ENCODE data around the gene CLCN3. TPM values are rescaled to one million over a fixed set of nuclear protein-coding genes. Genes with fewer than 3 reads are reported as not detected.

Gene CLCN3
- total RNA-seq, 1 donor from 2014 or later: 34.7 TPM

DNA sequence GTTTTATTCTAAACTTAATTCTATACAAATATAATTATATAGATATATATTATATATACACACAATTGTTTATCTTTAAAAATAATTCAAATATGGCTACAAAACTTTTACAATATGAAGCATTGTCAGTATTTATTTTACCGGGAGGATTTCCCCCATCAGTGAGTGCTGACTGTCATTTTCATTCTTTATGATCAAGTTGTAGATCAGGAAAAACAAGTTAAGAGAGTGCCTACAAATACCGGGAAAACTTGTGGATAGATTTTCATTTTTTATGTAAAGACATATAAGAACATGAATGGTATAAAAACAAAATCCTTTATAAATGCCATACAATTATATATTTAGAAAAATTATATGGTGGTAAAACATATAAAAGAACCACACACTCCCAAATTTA lies 37.8 kb downstream of the CLCN3 start:
- Mint-ChIP-seq H3K27me3 (ENCODE audit: low read depth) (no peaks in the 10 kb centered on the region), H3K9me3 (ENCODE audit: low read depth) (no peaks in the 10 kb centered on the region), H3K4me3 (ENCODE audit: unreplicated experiment) (no peak overlapping the region), H3K27ac (ENCODE audit: unreplicated experiment) (peak overlapping the region; percentile 99), H3K4me1 (ENCODE audit: low read depth) (peaks cover 26% of the 10 kb centered on the region), H3K36me3 (ENCODE audit: low read depth) (no peaks in the 10 kb centered on the region)
- DNase-seq (ENCODE audit: low spot score): no peak
- no peak for TF ChIP-seq CTCF (IDR thresholded peaks at IDR 0.05)

- H3K9me3 Mint-ChIP-seq (ENCODE audit: low read depth): no peaks in the 10 kb centered on the region
- no peaks in the 10 kb centered on the region for H3K36me3 Mint-ChIP-seq (ENCODE audit: low read depth)
- peaks cover 32% of the 10 kb centered on the region for H3K4me1 Mint-ChIP-seq (ENCODE audit: low read depth)
- H3K4me3 Mint-ChIP-seq (ENCODE audit: unreplicated experiment): peak overlapping the region; percentile 77
- no peak for DNase-seq (ENCODE audit: low spot score)
- TF ChIP-seq CTCF (IDR thresholded peaks at IDR 0.05): no peak
- H3K27me3 Mint-ChIP-seq (ENCODE audit: low read depth): no peaks in the 10 kb centered on the region
- H3K27ac Mint-ChIP-seq (ENCODE audit: unreplicated experiment): peak overlapping the region; percentile 99
These were observed 38.8 kb downstream of the CLCN3 start for GRCh38 chr4:169658975-169659715.

- TF ChIP-seq CTCF (IDR thresholded peaks at IDR 0.05): no peak
- no peak for DNase-seq (ENCODE audit: low spot score)
- no peaks in the 10 kb centered on the region for H3K36me3 Mint-ChIP-seq (ENCODE audit: low read depth)
- no peaks in the 10 kb centered on the region for H3K9me3 Mint-ChIP-seq (ENCODE audit: low read depth)
- no peaks in the 10 kb centered on the region for H3K27me3 Mint-ChIP-seq (ENCODE audit: low read depth)
- H3K4me3 Mint-ChIP-seq (ENCODE audit: unreplicated experiment): peak overlapping the region; percentile 77
- peaks cover 41% of the 10 kb centered on the region for H3K4me1 Mint-ChIP-seq (ENCODE audit: low read depth)
- peak overlapping the region; percentile 99 for H3K27ac Mint-ChIP-seq (ENCODE audit: unreplicated experiment)
These were observed 39.6 kb downstream of the CLCN3 start for GRCh38 chr4:169659716-169660670.

GRCh38 chr4:169660929-169661328 lies 40.6 kb downstream of the CLCN3 start:
- Mint-ChIP-seq H3K4me3 (ENCODE audit: unreplicated experiment) (peak overlapping the region; percentile 53), H3K36me3 (ENCODE audit: low read depth) (no peaks in the 10 kb centered on the region), H3K27me3 (ENCODE audit: low read depth) (no peaks in the 10 kb centered on the region), H3K27ac (ENCODE audit: unreplicated experiment) (peak overlapping the region; percentile 99), H3K4me1 (ENCODE audit: low read depth) (peaks cover 47% of the 10 kb centered on the region), H3K9me3 (ENCODE audit: low read depth) (no peaks in the 10 kb centered on the region)
- TF ChIP-seq CTCF (IDR thresholded peaks at IDR 0.05): no peak
- no peak for DNase-seq (ENCODE audit: low spot score)

GRCh38 chr4:169661761-169662160 lies 41.4 kb downstream of the CLCN3 start:
- no peaks in the 10 kb centered on the region for H3K27me3 Mint-ChIP-seq (ENCODE audit: low read depth)
- H3K4me1 Mint-ChIP-seq (ENCODE audit: low read depth): peaks cover 47% of the 10 kb centered on the region
- H3K9me3 Mint-ChIP-seq (ENCODE audit: low read depth): peaks cover 3% of the 10 kb centered on the region
- TF ChIP-seq CTCF (IDR thresholded peaks at IDR 0.05): no peak
- H3K36me3 Mint-ChIP-seq (ENCODE audit: low read depth): peaks cover 3% of the 10 kb centered on the region
- peak overlapping the region; percentile 99 for H3K27ac Mint-ChIP-seq (ENCODE audit: unreplicated experiment)
- no peak for DNase-seq (ENCODE audit: low spot score)
- H3K4me3 Mint-ChIP-seq (ENCODE audit: unreplicated experiment): no peak overlapping the region
